H9 (cell line): ENCODE results near the gene BSG. TPM values are rescaled to one million over a fixed set of nuclear protein-coding genes. Genes with fewer than 3 reads are reported as not detected.

Experiments used
- DNase-seq: peaks from one replicate; pipeline ENCODE4 v3.0.0-alpha.2; 2017
- H2AFZ ChIP-seq: one replicate; pipeline ENCODE4 v1.6.1; 2013; ENCODE audit warnings: mild to moderate bottlenecking, low read length, control low read depth, moderate library complexity
- H2AK5ac ChIP-seq: 2 replicates; pipeline ENCODE4 v1.6.1; 2013; ENCODE audit warnings: low read length, control low read depth, mixed read lengths; ENCODE audit not compliant: insufficient read length
- H2BK120ac ChIP-seq: one replicate; pipeline ENCODE4 v1.6.1; 2013; ENCODE audit warnings: low read depth, mild to moderate bottlenecking, low read length, control low read depth, inconsistent platforms; ENCODE audit not compliant: poor library complexity, severe bottlenecking
- H2BK12ac ChIP-seq: 2 replicates; pipeline ENCODE4 v1.6.1; 2013; ENCODE audit warnings: low read length, control low read depth, mixed read lengths, low read depth; ENCODE audit not compliant: insufficient read length
- H2BK15ac ChIP-seq: 2 replicates; pipeline ENCODE4 v1.6.1; 2013; ENCODE audit warnings: low read depth, low read length, control low read depth
- H2BK20ac ChIP-seq: one replicate; pipeline ENCODE4 v1.6.1; 2013; ENCODE audit warnings: low read depth, mild to moderate bottlenecking, low read length, control low read depth, inconsistent platforms; ENCODE audit not compliant: poor library complexity, severe bottlenecking
- H2BK5ac ChIP-seq: 2 replicates; pipeline ENCODE4 v1.6.1; 2013; ENCODE audit warnings: low read length, control low read depth, mixed read lengths; ENCODE audit not compliant: insufficient read length
- H3K14ac ChIP-seq: 2 replicates; pipeline ENCODE4 v1.6.1; 2013; ENCODE audit warnings: low read length, control low read depth; ENCODE audit not compliant: insufficient read depth
- H3K18ac ChIP-seq: 2 replicates; pipeline ENCODE4 v1.6.1; 2013; ENCODE audit warnings: low read depth, mild to moderate bottlenecking, mixed read lengths, low read length, control low read depth; ENCODE audit not compliant: insufficient read length
- H3K23ac ChIP-seq: 2 replicates; pipeline ENCODE4 v1.6.1; 2013; ENCODE audit warnings: low read length, control low read depth, mixed read lengths, low read depth; ENCODE audit not compliant: insufficient read length
- H3K23me2 ChIP-seq: 2 replicates; pipeline ENCODE4 v1.6.1; 2013; ENCODE audit warnings: low read depth, mild to moderate bottlenecking, mixed read lengths, low read length, control low read depth; ENCODE audit not compliant: insufficient read length, poor library complexity, severe bottlenecking
- H3K27ac ChIP-seq: 2 replicates; pipeline ENCODE4 v1.5.1; 2013; ENCODE audit warnings: low read length, control low read depth, mixed read lengths, low read depth; ENCODE audit not compliant: insufficient read length
- H3K27me3 ChIP-seq: 2 replicates; pipeline ENCODE4 v1.6.1; 2013; ENCODE audit warnings: low read length, control low read depth, inconsistent platforms; ENCODE audit not compliant: insufficient read depth
- H3K4ac ChIP-seq: 2 replicates; pipeline ENCODE4 v1.6.1; 2013; ENCODE audit warnings: low read depth, mild to moderate bottlenecking, control low read depth, inconsistent platforms, low read length, moderate library complexity
- H3K4me1 ChIP-seq: 2 replicates; pipeline ENCODE4 v1.6.1; 2013; ENCODE audit warnings: low read length, control low read depth, inconsistent platforms; ENCODE audit not compliant: insufficient read depth
- H3K4me2 ChIP-seq: 2 replicates; pipeline ENCODE4 v1.6.1; 2013; ENCODE audit warnings: low read length, control low read depth, mixed read lengths; ENCODE audit not compliant: insufficient read length, insufficient read depth
- H3K56ac ChIP-seq: 2 replicates; pipeline ENCODE4 v1.6.1; 2013; ENCODE audit warnings: low read depth, mild to moderate bottlenecking, mixed read lengths, low read length, control low read depth; ENCODE audit not compliant: insufficient read length
- H3K79me1 ChIP-seq: 2 replicates; pipeline ENCODE4 v1.6.1; 2013; ENCODE audit warnings: low read depth, mild to moderate bottlenecking, moderate library complexity, low read length, control low read depth, inconsistent platforms; ENCODE audit not compliant: insufficient read depth, poor library complexity, severe bottlenecking
- H3K79me2 ChIP-seq: 2 replicates; pipeline ENCODE4 v1.6.1; 2013; ENCODE audit warnings: low read length, control low read depth, inconsistent platforms; ENCODE audit not compliant: insufficient read depth
- H3K9ac ChIP-seq: 2 replicates; pipeline ENCODE4 v1.6.1; 2013; ENCODE audit warnings: low read length, control low read depth, mixed read lengths; ENCODE audit not compliant: insufficient read length; ENCODE audit errors: extremely low read depth
- H3K9me3 ChIP-seq: one replicate; pipeline ENCODE4 v1.6.1; 2013; ENCODE audit warnings: low read depth, low read length, inconsistent platforms; ENCODE audit not compliant: control insufficient read depth
- H3T11ph ChIP-seq: one replicate; pipeline ENCODE4 v1.6.1; 2013; ENCODE audit warnings: mild to moderate bottlenecking, low read length, control low read depth, inconsistent platforms
- H4K20me1 ChIP-seq: one replicate; pipeline ENCODE4 v1.6.1; 2013; ENCODE audit not compliant: control insufficient read depth, insufficient read length, insufficient read depth
- H4K5ac ChIP-seq: 2 replicates; pipeline ENCODE4 v1.6.1; 2013; ENCODE audit warnings: low read depth, mild to moderate bottlenecking, mixed read lengths, low read length, control low read depth; ENCODE audit not compliant: insufficient read length
- H4K8ac ChIP-seq: replicated peaks from 2 replicates; pipeline ENCODE4 v1.6.1; 2013; ENCODE audit warnings: low read length, control low read depth, mixed read lengths, low read depth; ENCODE audit not compliant: insufficient read length
- H4K91ac ChIP-seq: 2 replicates; pipeline ENCODE4 v1.6.1; 2013; ENCODE audit warnings: low read depth, mild to moderate bottlenecking, moderate library complexity, mixed read lengths, low read length, control low read depth; ENCODE audit not compliant: insufficient read length
- H3K27ac Mint-ChIP-seq, 3 experiments: 2 replicates in 2 of 3; 3 replicates in 1 of 3; pipeline ENCODE4 v1.8.0; 2020 to 2021; ENCODE audit warnings: mixed read lengths in 3 of 3, mild to moderate bottlenecking in 1 of 3, moderate library complexity in 1 of 3
- H3K27me3 Mint-ChIP-seq: 2 replicates; pipeline ENCODE4 v1.8.0; 2021; ENCODE audit warnings: low read depth, mild to moderate bottlenecking, moderate library complexity, mixed read lengths
- H3K36me3 Mint-ChIP-seq, 3 experiments: 2 replicates in 2 of 3; 3 replicates in 1 of 3; pipeline ENCODE4 v1.8.0; 2020 to 2021; ENCODE audit warnings: low read depth in 3 of 3, mixed read lengths in 3 of 3; ENCODE audit not compliant: insufficient read depth in 1 of 3
- H3K4me1 Mint-ChIP-seq, 2 experiments: 2 replicates each; pipeline ENCODE4 v1.8.0; 2020; ENCODE audit warnings: mixed read lengths in 2 of 2
- H3K4me3 Mint-ChIP-seq, 2 experiments: 2 replicates in 1 of 2; 3 replicates in 1 of 2; pipeline ENCODE4 v1.8.0; 2020 to 2021; ENCODE audit warnings: mild to moderate bottlenecking in 2 of 2, mixed read lengths in 2 of 2, moderate library complexity in 1 of 2
- H3K9me3 Mint-ChIP-seq, 2 experiments: 2 replicates in 1 of 2; 3 replicates in 1 of 2; pipeline ENCODE4 v1.8.0; 2020; ENCODE audit warnings: mild to moderate bottlenecking in 2 of 2, mixed read lengths in 2 of 2, moderate library complexity in 1 of 2
- CTCF ChIP-seq: fragments of 200-600 bp; sonication (generic); conservative IDR thresholded peaks from 3 replicates; pipeline ENCODE4 v1.8.0; 2021; ENCODE audit warnings: antibody characterized with exemption, mild to moderate bottlenecking
- WGBS: extraction: QIAGEN DNeasy Blood & Tissue Kit; methylation state at CpG from one replicate; pipeline ENCODE4 v1.1.7; 2013; ENCODE audit warnings: missing lambda C conversion rate, low lambda C conversion rate, mixed read lengths; ENCODE audit not compliant: insufficient read length; ENCODE audit errors: extremely low coverage; 5-methylcytosine and 5-hydroxymethylcytosine counted together
- total RNA-seq: library from RNA; stranded (reverse); gene quantifications from 2 replicates; pipeline ENCODE4 v1.2.1, GENCODE V29; 2021

BSG gene
- total RNA-seq, 1 experiment from 2014 or later: 715 TPM

- Histone ChIP-seq H2BK5ac (no peak overlapping the region), H3K23ac (no peak overlapping the region), H2BK20ac (no peak overlapping the region), H3T11ph (no peak overlapping the region), H4K5ac (no peak overlapping the region), H2AK5ac (no peak overlapping the region), H3K9me3 (no peaks in the 10 kb centered on the region), H3K27ac (no peak overlapping the region), H3K27me3 (peaks cover 1% of the 10 kb centered on the region; the same call in 1 of the 2 replicates), H3K4me1 (no peaks in the 10 kb centered on the region), H3K4ac (no peak overlapping the region), H3K9ac (no peak overlapping the region), H3K79me2 (no peaks in the 10 kb centered on the region; the same call in 1 of the 2 replicates), H4K20me1 (no peaks in the 10 kb centered on the region), H3K56ac (no peak overlapping the region), H2BK12ac (no peak overlapping the region), H4K91ac (no peak overlapping the region), H3K4me2 (no peak overlapping the region), H3K18ac (no peak overlapping the region), H3K79me1 (peaks cover 3% of the 10 kb centered on the region), H3K23me2 (no peaks in the 10 kb centered on the region), H2AFZ (no peak overlapping the region), H3K14ac (no peak overlapping the region), H2BK120ac (no peak overlapping the region), H2BK15ac (no peak overlapping the region), H4K8ac (no peak overlapping the region)
- H3K27me3 Mint-ChIP-seq: peaks cover 10% of the 10 kb centered on the region
- peaks cover 0 to 21% (median 20%) of the 10 kb centered on the region in 3 experiments; a peak in 5 of 7 replicates for H3K36me3 Mint-ChIP-seq
- H3K4me3 Mint-ChIP-seq: no peak overlapping the region
- DNase-seq: no peak
- H3K9me3 Mint-ChIP-seq: no peaks in the 10 kb centered on the region
- no peak for TF ChIP-seq CTCF
- no CpG with 5 or more reads among the region's 5 CpGs for WGBS
- peaks cover 4 to 9% of the 10 kb centered on the region in 2 experiments for H3K4me1 Mint-ChIP-seq
- peak overlapping the region in 1 of 3 experiments; percentile 86; a peak in 2 of 7 replicates for H3K27ac Mint-ChIP-seq
Measured at GRCh38 chr19:583968-584239, 11.5 kb downstream of the BSG start.
